HG02759 (cell line): ENCODE results near the gene YY1.
"Not testable (repeated sequence)": the region's sequence is repeated elsewhere in the genome, so short reads cannot be mapped to it uniquely, and the experiment has no call there.

ENCODE experiments used
- ATAC-seq: cut with Tn5 transposase; IDR thresholded peaks from one replicate; pipeline ENCODE4 v1.9.1; 2021; ENCODE audit warnings: mild to moderate bottlenecking, moderate library complexity; ENCODE audit not compliant: unreplicated experiment

YY1 gene

GRCh38 chr14:100213587-100213955 lies 25.4 kb upstream of the YY1 start:
- ATAC-seq = no peak

GRCh38 chr14:100213956-100214769 lies 24.8 kb upstream of the YY1 start:
- peak; percentile 94 for ATAC-seq

- no peak for ATAC-seq
These were observed 24.2 kb upstream of the YY1 start for GRCh38 chr14:100214770-100215083.

- ATAC-seq = no peak
These were observed 23.5 kb upstream of the YY1 start for GRCh38 chr14:100215330-100215885.

GRCh38 chr14:100219126-100219785 lies 19.7 kb upstream of the YY1 start:
- no peak for ATAC-seq

- peak; percentile 94 for ATAC-seq
These were observed 17.3 kb upstream of the YY1 start for GRCh38 chr14:100221533-100222223.

- ATAC-seq = no peak
These were observed 16.5 kb upstream of the YY1 start for GRCh38 chr14:100222224-100223093.

GRCh38 chr14:100223332-100224201 lies 15.4 kb upstream of the YY1 start:
- no peak for ATAC-seq

- ATAC-seq = no peak
These were observed 14.6 kb upstream of the YY1 start for GRCh38 chr14:100224229-100224866.

GRCh38 chr14:100225169-100225568 lies 13.8 kb upstream of the YY1 start:
- ATAC-seq = no peak

- ATAC-seq = no peak
These were observed 8.6 kb upstream of the YY1 start for GRCh38 chr14:100230361-100230760.

GRCh38 chr14:100234511-100234910 lies 4.4 kb upstream of the YY1 start:
- ATAC-seq = no peak

GRCh38 chr14:100236271-100236818 lies 2.6 kb upstream of the YY1 start:
- not testable (repeated sequence) for ATAC-seq

GRCh38 chr14:100236881-100237280 lies 2.1 kb upstream of the YY1 start:
- no peak for ATAC-seq

GRCh38 chr14:100237735-100238418 lies 1.1 kb upstream of the YY1 start:
- ATAC-seq = peak; percentile 14

GRCh38 chr14:100239211-100239839 lies 381 bp downstream of the YY1 start:
- ATAC-seq = no peak

- peak; percentile 37 for ATAC-seq
These were observed 1.1 kb downstream of the YY1 start for GRCh38 chr14:100239840-100240667.
